Measurements from ENCODE around the gene SUGP1. TPM values are rescaled to one million over a fixed set of nuclear protein-coding genes. Genes with fewer than 3 reads are reported as not detected.

SUGP1 gene
- total and polyA plus RNA-seq, 3 donors from 2014 or later, result 87.4 to 98.8 (median 89.8) TPM

GRCh38 chr19:19343762-19344161 is 23.5 kb upstream of the SUGP1 start:
- TF ChIP-seq POLR2A (IDR thresholded peaks at IDR 0.05) (no peak), CTCF (IDR thresholded peaks at IDR 0.05) (no peak)
- no peaks in the 10 kb centered on the region for H3K36me3 ChIP-seq (ENCODE audit: low read depth, missing control alignments)
- no peaks in the 10 kb centered on the region for H3K9me3 ChIP-seq
- DNase-seq, result no peak
- H3K27ac ChIP-seq, result no peak overlapping the region
- no peak overlapping the region for H3K4me3 ChIP-seq
- H3K27me3 ChIP-seq, result no peaks in the 10 kb centered on the region
- 89 to 90% methylated on average over 5 to 14 of the region's 14 CpGs for WGBS, 2 donors
- intact Hi-C loops (cut with DNase I; ENCODE audit: low total_unique reads), result no loop called here
- H3K4me1 ChIP-seq, result no peaks in the 10 kb centered on the region

GRCh38 chr19:19343016-19343362 is 22.7 kb upstream of the SUGP1 start:
- Histone ChIP-seq H3K9me3 (no peaks in the 10 kb centered on the region), H3K4me3 (no peak overlapping the region), H3K36me3 (ENCODE audit: low read depth, missing control alignments) (no peaks in the 10 kb centered on the region), H3K27me3 (no peaks in the 10 kb centered on the region), H3K4me1 (no peaks in the 10 kb centered on the region), H3K27ac (no peak overlapping the region)
- no peak for TF ChIP-seq CTCF (IDR thresholded peaks at IDR 0.05)
- TF ChIP-seq POLR2A (IDR thresholded peaks at IDR 0.05), result no peak
- intact Hi-C loops (cut with DNase I; ENCODE audit: low total_unique reads), result no loop called here
- no peak for DNase-seq
- 68 to 78% methylated on average over 5 to 7 of the region's 7 CpGs for WGBS, 2 donors

GRCh38 chr19:19342086-19343015 is 22.0 kb upstream of the SUGP1 start:
- Histone ChIP-seq H3K4me1 (no peaks in the 10 kb centered on the region), H3K4me3 (no peak overlapping the region), H3K27me3 (no peaks in the 10 kb centered on the region), H3K27ac (no peak overlapping the region), H3K9me3 (no peaks in the 10 kb centered on the region), H3K36me3 (ENCODE audit: low read depth, missing control alignments) (no peaks in the 10 kb centered on the region)
- TF ChIP-seq CTCF (IDR thresholded peaks at IDR 0.05), result peak; percentile 58 to 81 (median 81)
- TF ChIP-seq POLR2A (IDR thresholded peaks at IDR 0.05), result no peak
- intact Hi-C loops (cut with DNase I; ENCODE audit: low total_unique reads), result no loop called here
- peak; percentile 74 for DNase-seq
- 67 to 88% methylated on average over 4 to 28 of the region's 28 CpGs for WGBS, 2 donors

GRCh38 chr19:19341026-19341425 is 20.7 kb upstream of the SUGP1 start:
- no peak overlapping the region for H3K4me3 ChIP-seq
- H3K27me3 ChIP-seq, result no peaks in the 10 kb centered on the region
- DNase-seq, result no peak
- no peaks in the 10 kb centered on the region for H3K4me1 ChIP-seq
- H3K27ac ChIP-seq, result no peak overlapping the region
- 87 to 90% methylated on average over 4 to 11 of the region's 11 CpGs for WGBS, 2 donors
- TF ChIP-seq CTCF (IDR thresholded peaks at IDR 0.05), result no peak
- no peak for TF ChIP-seq POLR2A (IDR thresholded peaks at IDR 0.05)
- H3K9me3 ChIP-seq, result no peaks in the 10 kb centered on the region
- intact Hi-C loops (cut with DNase I; ENCODE audit: low total_unique reads), result no loop called here
- H3K36me3 ChIP-seq (ENCODE audit: low read depth, missing control alignments), result no peaks in the 10 kb centered on the region

GRCh38 chr19:19338082-19338481 is 17.8 kb upstream of the SUGP1 start:
- no peaks in the 10 kb centered on the region for H3K27me3 ChIP-seq
- no peaks in the 10 kb centered on the region for H3K36me3 ChIP-seq (ENCODE audit: low read depth, missing control alignments)
- WGBS, 2 donors, result 75 to 93% methylated on average over 7 of the region's 7 CpGs
- TF ChIP-seq POLR2A (IDR thresholded peaks at IDR 0.05) (no peak), CTCF (IDR thresholded peaks at IDR 0.05) (no peak)
- no peaks in the 10 kb centered on the region for H3K9me3 ChIP-seq
- H3K4me1 ChIP-seq, result no peaks in the 10 kb centered on the region
- H3K27ac ChIP-seq, result no peak overlapping the region
- no peak overlapping the region for H3K4me3 ChIP-seq
- DNase-seq, result no peak
- intact Hi-C loops (cut with DNase I; ENCODE audit: low total_unique reads), result no loop called here

Measured in testis (tissue), 3 donors.